Body of pancreas (tissue), 4 donors: ENCODE results near the gene GABRA1.

ENCODE experiments used
- CTCF ChIP-seq, 7 experiments: fragments of 450-650 bp in 4 of 7; fragments of 200-600 bp in 3 of 7; sonication (generic) in 3 of 7; IDR thresholded peaks; one replicate each; pipeline ENCODE4 v1.5.1; 2016 to 2019; ENCODE audit warnings: antibody characterized with exemption in 7 of 7
- POLR2A ChIP-seq, 3 donors: fragments of 450-650 bp; IDR thresholded peaks; one replicate each; pipeline ENCODE4 v1.6.1; 2016; ENCODE audit warnings: antibody characterized with exemption in 3 of 3, mild to moderate bottlenecking in 2 of 3

GRCh38 chr5:161850491-161850890, 2.6 kb downstream of the GABRA1 start:
- no peak for TF ChIP-seq CTCF (IDR thresholded peaks at IDR 0.05)
- no peak for TF ChIP-seq POLR2A (IDR thresholded peaks at IDR 0.05)
